ENCODE measurements around the gene CLCA4.
A peak's percentile ranks its signal among the peaks of the same experiment; 100 is the strongest.

The CLCA4 gene

DNA sequence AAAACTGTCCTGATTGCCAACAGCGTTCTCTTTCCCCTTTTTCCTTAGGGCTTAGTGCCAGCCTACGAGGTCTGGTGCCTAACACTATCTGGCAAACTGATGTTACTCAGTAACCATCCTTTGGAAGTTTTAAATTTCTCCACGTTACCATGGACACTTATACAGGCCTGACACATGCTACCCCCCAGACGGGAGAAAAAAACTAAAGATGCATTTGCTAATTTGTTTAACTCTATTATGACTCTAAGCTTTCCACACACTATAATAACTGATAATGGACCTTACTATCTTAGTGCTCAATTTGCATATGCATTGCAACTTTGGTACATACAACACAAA lies 41.3 kb upstream of the CLCA4 start:
- Histone ChIP-seq H3K4me3 (ENCODE audit: extremely low read depth, insufficient read depth, low read length, poor library complexity, severe bottlenecking) (no peak overlapping the region), H3K9me3 (ENCODE audit: control insufficient read depth, low read length) (no peaks in the 10 kb centered on the region), H3K36me3 (ENCODE audit: control insufficient read depth, insufficient read depth, low read length) (no peaks in the 10 kb centered on the region), H3K4me1 (ENCODE audit: control insufficient read depth, insufficient read depth, low read length, poor library complexity, severe bottlenecking) (peaks cover 19% of the 10 kb centered on the region), H3K27ac (ENCODE audit: low read depth, low read length, severe bottlenecking) (no peak overlapping the region)
- WGBS, 2 experiments (ENCODE audit: insufficient coverage in 2 of 2), result 81 to 93% methylated on average over 4 of the region's 4 CpGs

DNA sequence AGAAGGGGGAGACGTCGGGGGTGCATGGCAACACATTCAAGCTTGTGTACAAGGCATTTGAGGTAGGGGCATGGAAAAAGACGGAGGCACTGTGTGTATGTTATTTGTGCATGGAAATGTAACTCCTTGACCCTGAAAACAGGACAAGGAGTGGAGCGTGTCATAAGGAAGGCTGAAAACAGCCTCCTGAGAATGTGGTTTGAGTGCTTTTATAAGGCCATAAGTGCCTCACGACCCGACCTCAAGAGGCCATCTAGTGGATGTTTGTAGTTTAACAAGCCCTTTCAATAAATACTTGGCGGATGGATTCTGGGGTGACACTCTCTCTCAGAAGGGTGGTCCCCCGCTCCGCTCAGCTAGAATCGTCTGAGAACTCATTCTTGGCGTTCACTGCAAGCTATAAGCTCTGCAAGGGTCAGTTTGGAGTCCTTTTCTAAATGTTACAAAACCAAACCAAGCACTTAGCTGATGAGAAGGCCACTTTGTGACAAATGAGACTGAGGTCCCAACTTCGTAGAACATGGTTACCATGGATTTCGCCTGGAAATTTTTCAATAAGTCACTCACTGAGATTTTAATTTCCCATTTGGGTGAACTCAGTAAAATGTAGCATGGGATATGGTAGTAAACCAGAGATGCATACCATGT lies 38.8 kb upstream of the CLCA4 start:
- Histone ChIP-seq H3K4me3 (ENCODE audit: extremely low read depth, insufficient read depth, low read length, poor library complexity, severe bottlenecking) (no peak overlapping the region), H3K9me3 (ENCODE audit: control insufficient read depth, low read length) (no peaks in the 10 kb centered on the region), H3K36me3 (ENCODE audit: control insufficient read depth, insufficient read depth, low read length) (no peaks in the 10 kb centered on the region), H3K27ac (ENCODE audit: low read depth, low read length, severe bottlenecking) (no peak overlapping the region), H3K4me1 (ENCODE audit: control insufficient read depth, insufficient read depth, low read length, poor library complexity, severe bottlenecking) (peaks cover 12% of the 10 kb centered on the region)
- 47 to 59% methylated on average over 12 to 13 of the region's 13 CpGs for WGBS, 2 experiments (ENCODE audit: insufficient coverage in 2 of 2)

DNA sequence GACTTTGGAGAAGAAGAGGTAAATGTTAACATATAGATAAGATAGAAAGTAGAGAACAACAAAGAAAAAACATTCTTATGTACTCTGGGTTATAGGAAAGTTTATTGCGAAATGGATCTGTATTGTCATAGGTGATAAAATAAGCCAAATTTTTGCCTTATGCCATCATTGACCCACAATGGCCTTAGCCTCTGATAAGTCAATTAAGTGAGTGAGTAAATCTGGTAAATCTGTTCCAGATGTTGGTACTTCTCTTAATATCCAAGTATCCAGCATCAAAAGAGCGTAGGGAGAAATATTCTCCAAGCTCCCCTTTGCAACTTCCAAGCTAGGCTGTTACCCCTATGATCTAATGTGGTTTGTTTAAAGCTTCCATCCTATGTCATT lies 38.3 kb upstream of the CLCA4 start:
- Histone ChIP-seq H3K27ac (ENCODE audit: low read depth, low read length, severe bottlenecking) (no peak overlapping the region), H3K36me3 (ENCODE audit: control insufficient read depth, insufficient read depth, low read length) (no peaks in the 10 kb centered on the region), H3K9me3 (ENCODE audit: control insufficient read depth, low read length) (no peaks in the 10 kb centered on the region), H3K4me3 (ENCODE audit: extremely low read depth, insufficient read depth, low read length, poor library complexity, severe bottlenecking) (no peak overlapping the region), H3K4me1 (ENCODE audit: control insufficient read depth, insufficient read depth, low read length, poor library complexity, severe bottlenecking) (peaks cover 6% of the 10 kb centered on the region)
- no CpG with 5 or more reads among the region's 2 CpGs for WGBS, 2 experiments (ENCODE audit: insufficient coverage in 2 of 2)

DNA sequence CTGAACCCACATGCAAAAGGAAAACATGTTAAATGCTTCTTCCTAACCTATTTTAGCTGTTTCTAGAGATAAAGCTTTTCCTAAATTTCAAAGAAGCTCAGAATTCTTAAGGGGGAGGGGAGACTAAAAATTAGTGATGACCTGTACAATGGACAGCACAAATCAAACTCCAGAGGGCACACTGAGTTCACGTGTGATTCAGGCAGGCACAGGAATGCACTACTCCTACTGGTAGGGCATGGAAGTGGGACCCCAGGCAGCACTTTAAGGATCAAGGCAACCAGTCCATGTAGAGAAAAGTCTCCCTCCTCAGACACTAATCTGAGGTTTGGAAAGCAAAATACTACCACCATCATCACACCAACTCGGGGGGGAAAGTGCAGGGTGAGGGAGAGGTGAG lies 31.3 kb upstream of the CLCA4 start:
- 50% methylated on average over 1 of the region's 2 CpGs; no CpG with 5 or more reads in 1 of the 2 experiments for WGBS, 2 experiments (ENCODE audit: insufficient coverage in 2 of 2)

DNA sequence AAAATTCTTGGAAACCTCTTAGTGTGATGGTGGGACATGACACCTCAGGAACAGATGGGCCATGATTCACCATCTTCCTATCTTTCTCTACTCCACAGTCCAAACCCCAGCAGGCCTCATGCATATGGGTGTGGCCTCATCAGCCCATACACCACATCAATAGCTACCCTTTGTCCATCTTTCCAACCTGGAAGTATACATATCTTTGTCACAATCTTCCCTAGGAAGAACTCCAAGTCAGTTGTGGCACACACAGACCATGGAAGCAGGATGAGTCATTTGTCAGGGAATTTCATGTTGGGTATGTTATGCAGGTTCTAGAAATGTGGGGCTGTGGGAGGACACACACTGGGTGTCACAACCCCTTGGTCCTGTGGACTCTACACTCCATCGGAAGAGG lies 30.5 kb upstream of the CLCA4 start:
- no peak overlapping the region for H3K4me3 ChIP-seq (ENCODE audit: extremely low read depth, insufficient read depth, low read length, poor library complexity, severe bottlenecking)
- H3K27ac ChIP-seq (ENCODE audit: low read depth, low read length, severe bottlenecking), result no peak overlapping the region
- peaks cover 6% of the 10 kb centered on the region for H3K4me1 ChIP-seq (ENCODE audit: control insufficient read depth, insufficient read depth, low read length, poor library complexity, severe bottlenecking)
- 80% methylated on average over 1 of the region's 1 CpG; no CpG with 5 or more reads in 1 of the 2 experiments for WGBS, 2 experiments (ENCODE audit: insufficient coverage in 2 of 2)
- no peaks in the 10 kb centered on the region for H3K9me3 ChIP-seq (ENCODE audit: control insufficient read depth, low read length)
- no peaks in the 10 kb centered on the region for H3K36me3 ChIP-seq (ENCODE audit: control insufficient read depth, insufficient read depth, low read length)

More for the DNA sequence above, 31.3 kb upstream of the CLCA4 start:
- H3K27ac ChIP-seq (ENCODE audit: low read depth, low read length, severe bottlenecking), result no peak overlapping the region
- no peak overlapping the region for H3K4me3 ChIP-seq (ENCODE audit: extremely low read depth, insufficient read depth, low read length, poor library complexity, severe bottlenecking)
- H3K36me3 ChIP-seq (ENCODE audit: control insufficient read depth, insufficient read depth, low read length), result no peaks in the 10 kb centered on the region
- peaks cover 6% of the 10 kb centered on the region for H3K4me1 ChIP-seq (ENCODE audit: control insufficient read depth, insufficient read depth, low read length, poor library complexity, severe bottlenecking)
- H3K9me3 ChIP-seq (ENCODE audit: control insufficient read depth, low read length), result no peaks in the 10 kb centered on the region

DNA sequence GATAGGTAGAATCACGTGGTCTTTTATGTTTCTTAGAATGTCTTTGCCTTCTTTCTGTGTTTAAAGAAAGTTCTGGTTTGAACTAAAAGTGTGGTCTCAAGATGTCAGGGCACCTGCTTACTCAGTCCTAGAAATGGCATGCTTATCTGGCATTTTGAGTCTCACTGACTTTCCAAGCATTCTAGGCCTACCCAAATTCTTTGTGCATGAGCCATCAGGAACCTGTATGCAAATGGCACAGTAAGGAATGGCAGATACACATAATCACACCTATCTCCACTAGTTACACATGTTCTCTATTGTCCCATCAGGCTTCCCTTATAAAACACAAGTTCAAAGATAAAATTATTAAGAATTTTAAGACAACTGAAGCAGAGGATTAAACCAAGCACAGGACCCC lies 29.5 kb upstream of the CLCA4 start:
- Histone ChIP-seq H3K27ac (ENCODE audit: low read depth, low read length, severe bottlenecking) (peak overlapping the region; percentile 43), H3K9me3 (ENCODE audit: control insufficient read depth, low read length) (no peaks in the 10 kb centered on the region)
- WGBS, 2 experiments (ENCODE audit: insufficient coverage in 2 of 2), result no CpG with 5 or more reads among the region's 1 CpG

DNA sequence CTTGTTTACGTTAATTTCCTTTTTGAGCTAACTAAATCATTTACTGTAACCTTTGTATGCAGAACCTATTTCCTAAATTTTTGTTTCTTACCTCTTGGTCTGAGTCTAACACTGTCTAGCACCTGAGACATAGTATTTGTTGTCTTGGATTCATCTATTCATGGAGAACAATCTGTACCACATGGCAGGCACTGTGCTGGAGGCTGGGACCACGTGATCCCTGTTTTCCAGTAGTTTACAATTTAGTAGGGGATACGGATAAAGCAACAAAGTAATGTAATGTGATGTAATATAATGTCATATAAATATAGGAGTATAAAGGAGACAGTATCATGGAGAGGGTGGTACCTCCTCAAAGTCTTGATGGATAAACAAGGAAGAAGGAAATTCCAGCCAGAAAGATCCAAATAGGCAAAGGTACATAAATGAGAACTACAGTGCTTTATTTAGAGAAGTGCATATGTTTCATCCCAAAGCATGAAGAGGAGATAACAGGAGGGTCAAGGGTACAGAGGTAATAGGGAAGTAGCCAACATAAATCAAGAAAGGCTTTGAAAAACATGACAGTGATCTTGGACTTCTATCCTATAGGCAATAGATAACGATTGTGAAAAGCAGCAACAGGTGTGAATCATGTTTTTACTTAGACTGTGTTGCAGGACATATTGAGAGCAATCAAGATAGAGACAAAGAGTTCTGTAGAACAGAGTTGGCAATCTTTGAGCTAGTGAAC lies 25.9 kb upstream of the CLCA4 start:
- WGBS, 2 experiments (ENCODE audit: insufficient coverage in 2 of 2), result 96 to 100% methylated on average over 1 to 2 of the region's 4 CpGs
- peaks cover 6% of the 10 kb centered on the region for H3K4me1 ChIP-seq (ENCODE audit: control insufficient read depth, insufficient read depth, low read length, poor library complexity, severe bottlenecking)
- no peaks in the 10 kb centered on the region for H3K36me3 ChIP-seq (ENCODE audit: control insufficient read depth, insufficient read depth, low read length)
- H3K4me3 ChIP-seq (ENCODE audit: extremely low read depth, insufficient read depth, low read length, poor library complexity, severe bottlenecking), result no peak overlapping the region
- peaks cover 7% of the 10 kb centered on the region for H3K9me3 ChIP-seq (ENCODE audit: control insufficient read depth, low read length)
- no peak overlapping the region for H3K27ac ChIP-seq (ENCODE audit: low read depth, low read length, severe bottlenecking)

More for the DNA sequence above, 29.5 kb upstream of the CLCA4 start:
- no peak overlapping the region for H3K4me3 ChIP-seq (ENCODE audit: extremely low read depth, insufficient read depth, low read length, poor library complexity, severe bottlenecking)
- peaks cover 6% of the 10 kb centered on the region for H3K4me1 ChIP-seq (ENCODE audit: control insufficient read depth, insufficient read depth, low read length, poor library complexity, severe bottlenecking)
- no peaks in the 10 kb centered on the region for H3K36me3 ChIP-seq (ENCODE audit: control insufficient read depth, insufficient read depth, low read length)

DNA sequence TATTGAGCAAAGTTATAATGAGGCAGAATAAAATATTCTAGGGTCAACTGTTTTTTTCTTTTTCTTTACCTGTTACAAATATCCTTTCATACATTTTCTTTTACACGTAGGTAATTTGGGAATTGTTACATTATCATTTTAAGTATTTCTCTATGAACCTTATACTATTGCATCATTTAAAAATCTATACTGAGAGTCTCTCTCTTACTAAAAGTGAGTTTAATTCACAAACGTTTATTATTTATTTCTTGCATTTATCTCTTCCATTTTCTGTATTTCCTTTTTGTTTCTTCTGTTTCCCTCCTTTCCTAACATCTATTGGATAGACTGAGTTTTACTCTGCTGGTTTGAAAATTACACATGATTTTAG lies 25.4 kb upstream of the CLCA4 start:
- H3K4me1 ChIP-seq (ENCODE audit: control insufficient read depth, insufficient read depth, low read length, poor library complexity, severe bottlenecking), result peaks cover under 1% of the 10 kb centered on the region
- no peak overlapping the region for H3K4me3 ChIP-seq (ENCODE audit: extremely low read depth, insufficient read depth, low read length, poor library complexity, severe bottlenecking)
- WGBS, 2 experiments (ENCODE audit: insufficient coverage in 2 of 2), result no CpG with 5 or more reads among the region's 2 CpGs
- H3K9me3 ChIP-seq (ENCODE audit: control insufficient read depth, low read length), result peaks cover 7% of the 10 kb centered on the region
- H3K36me3 ChIP-seq (ENCODE audit: control insufficient read depth, insufficient read depth, low read length), result no peaks in the 10 kb centered on the region
- H3K27ac ChIP-seq (ENCODE audit: low read depth, low read length, severe bottlenecking), result no peak overlapping the region

DNA sequence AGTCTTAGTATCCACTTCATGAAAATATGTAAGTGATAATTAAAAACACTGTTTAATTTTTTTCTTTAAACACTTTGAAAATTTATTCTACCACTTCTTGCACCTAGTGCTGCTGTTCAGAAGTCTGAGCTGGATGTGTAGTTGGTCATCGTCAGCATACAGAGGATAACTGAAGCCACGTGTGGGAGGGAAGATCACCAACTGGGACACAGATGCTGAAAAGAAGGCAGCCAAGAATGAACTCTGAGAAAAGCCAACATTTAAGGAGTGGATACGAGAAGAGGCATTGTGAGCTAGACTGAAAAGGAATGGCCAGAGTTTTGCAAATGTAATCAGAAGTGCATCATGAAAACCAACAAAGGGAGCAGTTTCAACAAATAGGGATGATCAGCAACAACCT lies 24.6 kb upstream of the CLCA4 start:
- Histone ChIP-seq H3K4me1 (ENCODE audit: control insufficient read depth, insufficient read depth, low read length, poor library complexity, severe bottlenecking) (no peaks in the 10 kb centered on the region), H3K4me3 (ENCODE audit: extremely low read depth, insufficient read depth, low read length, poor library complexity, severe bottlenecking) (no peak overlapping the region), H3K36me3 (ENCODE audit: control insufficient read depth, insufficient read depth, low read length) (no peaks in the 10 kb centered on the region), H3K27ac (ENCODE audit: low read depth, low read length, severe bottlenecking) (no peak overlapping the region), H3K9me3 (ENCODE audit: control insufficient read depth, low read length) (peaks cover 7% of the 10 kb centered on the region)
- 87 to 92% methylated on average over 3 of the region's 3 CpGs for WGBS, 2 experiments (ENCODE audit: insufficient coverage in 2 of 2)

DNA sequence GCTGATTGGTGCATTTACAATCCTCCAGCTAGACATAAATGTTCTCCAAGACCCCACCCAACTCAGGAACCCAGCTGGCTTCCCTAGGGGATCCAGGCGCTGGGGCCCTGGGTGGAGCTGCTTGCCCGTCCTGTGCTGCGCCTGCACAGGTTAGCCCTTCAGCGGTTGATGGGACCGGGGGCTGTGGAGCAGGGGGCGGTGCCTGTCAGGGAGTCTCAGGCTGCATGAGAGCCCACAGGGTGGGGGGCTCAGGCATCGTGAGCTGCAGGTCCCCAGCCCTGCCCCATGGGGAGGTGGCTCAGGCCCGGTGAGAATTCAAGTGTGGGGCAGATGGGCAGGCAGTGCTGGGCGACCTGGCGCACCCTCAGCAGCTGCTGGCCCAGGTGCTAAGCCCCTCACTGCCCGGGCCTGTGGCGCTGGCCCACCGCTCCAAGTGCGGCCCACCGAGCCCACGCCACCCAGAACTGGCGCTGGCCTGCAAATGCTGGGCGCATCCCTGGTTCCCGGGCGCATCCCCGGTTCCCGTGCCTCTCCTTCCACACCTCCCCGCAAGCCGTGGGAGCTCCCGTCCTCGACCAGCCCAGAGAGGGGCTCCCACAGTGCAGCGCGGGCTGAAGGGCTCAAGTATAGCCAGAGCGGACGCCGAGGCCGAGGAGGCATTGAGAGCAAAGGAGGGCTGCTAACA lies 23.1 kb upstream of the CLCA4 start:
- Histone ChIP-seq H3K9me3 (ENCODE audit: control insufficient read depth, low read length) (peaks cover 7% of the 10 kb centered on the region), H3K4me3 (ENCODE audit: extremely low read depth, insufficient read depth, low read length, poor library complexity, severe bottlenecking) (no peak overlapping the region), H3K36me3 (ENCODE audit: control insufficient read depth, insufficient read depth, low read length) (no peaks in the 10 kb centered on the region), H3K27ac (ENCODE audit: low read depth, low read length, severe bottlenecking) (no peak overlapping the region), H3K4me1 (ENCODE audit: control insufficient read depth, insufficient read depth, low read length, poor library complexity, severe bottlenecking) (no peaks in the 10 kb centered on the region)
- WGBS, 2 experiments (ENCODE audit: insufficient coverage in 2 of 2), result 94% methylated on average over 24 to 31 of the region's 32 CpGs

DNA sequence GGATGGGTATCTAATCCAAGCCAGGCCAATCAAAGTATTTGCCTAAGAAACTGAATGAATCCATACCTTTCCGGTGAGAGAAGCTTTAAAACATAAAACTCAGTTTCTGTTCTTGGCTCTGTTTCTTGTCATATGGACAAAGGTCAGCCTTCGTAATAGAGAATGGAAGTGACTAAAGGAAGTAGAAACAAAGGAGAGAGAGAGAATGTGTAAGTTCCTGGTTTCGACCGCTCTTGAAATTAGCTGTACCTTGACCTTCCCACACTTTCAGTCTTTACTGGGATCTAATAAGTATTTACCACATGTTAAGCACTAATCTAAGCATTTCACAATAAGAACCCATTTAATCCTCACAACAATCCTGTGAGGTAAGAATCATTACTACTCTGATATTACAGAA lies 19.6 kb upstream of the CLCA4 start:
- WGBS, 2 experiments (ENCODE audit: insufficient coverage in 2 of 2), result 100% methylated on average over 1 of the region's 4 CpGs; no CpG with 5 or more reads in 1 of the 2 experiments
- Histone ChIP-seq H3K4me3 (ENCODE audit: extremely low read depth, insufficient read depth, low read length, poor library complexity, severe bottlenecking) (no peak overlapping the region), H3K4me1 (ENCODE audit: control insufficient read depth, insufficient read depth, low read length, poor library complexity, severe bottlenecking) (no peaks in the 10 kb centered on the region), H3K27ac (ENCODE audit: low read depth, low read length, severe bottlenecking) (no peak overlapping the region), H3K9me3 (ENCODE audit: control insufficient read depth, low read length) (peaks cover 7% of the 10 kb centered on the region), H3K36me3 (ENCODE audit: control insufficient read depth, insufficient read depth, low read length) (no peaks in the 10 kb centered on the region)
